NCI-H1092 treated with DMSO at 0.1 percent for 48 hours (cell line): Measurements from ENCODE around the gene CDRT4.

Experiments used
- DNase-seq: peaks from one replicate; lab custom pipeline; 2025; lab: John Stamatoyannopoulos, UW

Gene CDRT4

GRCh38 chr17:15492791-15493692 is 25.6 kb upstream of the CDRT4 start:
- DNase-seq: no peak

- DNase-seq: no peak
Observed at GRCh38 chr17:15492186-15492585, 24.8 kb upstream of the CDRT4 start.

GRCh38 chr17:15490634-15491261 is 23.3 kb upstream of the CDRT4 start:
- no peak for DNase-seq

GRCh38 chr17:15488557-15488956 is 21.1 kb upstream of the CDRT4 start:
- no peak for DNase-seq

- no peak for DNase-seq
Observed at GRCh38 chr17:15485045-15485444, 17.6 kb upstream of the CDRT4 start.

GRCh38 chr17:15483431-15483830 is 16.0 kb upstream of the CDRT4 start:
- DNase-seq: no peak

GRCh38 chr17:15482476-15482875 is 15.1 kb upstream of the CDRT4 start:
- no peak for DNase-seq

- no peak for DNase-seq
Observed at GRCh38 chr17:15481481-15481880, 14.1 kb upstream of the CDRT4 start.

GRCh38 chr17:15480204-15480603 is 12.8 kb upstream of the CDRT4 start:
- DNase-seq: no peak

GRCh38 chr17:15479703-15480102 is 12.3 kb upstream of the CDRT4 start:
- no peak for DNase-seq

GRCh38 chr17:15478845-15479244 is 11.4 kb upstream of the CDRT4 start:
- no peak for DNase-seq

GRCh38 chr17:15475631-15476354 is 8.4 kb upstream of the CDRT4 start:
- DNase-seq: no peak

- DNase-seq: no peak
Observed at GRCh38 chr17:15472891-15473290, 5.5 kb upstream of the CDRT4 start.

- no peak for DNase-seq
Observed at GRCh38 chr17:15470536-15470935, 3.1 kb upstream of the CDRT4 start.

- DNase-seq: peak; percentile 60
Observed at GRCh38 chr17:15469260-15469659, 1.8 kb upstream of the CDRT4 start.

- no peak for DNase-seq
Observed at GRCh38 chr17:15468126-15468525, 705 bp upstream of the CDRT4 start.

GRCh38 chr17:15466131-15466530 is 1.3 kb downstream of the CDRT4 start:
- peak; percentile 11 for DNase-seq

- no peak for DNase-seq
Observed at GRCh38 chr17:15465045-15465701, 2.2 kb downstream of the CDRT4 start.

- DNase-seq: no peak
Observed at GRCh38 chr17:15464231-15464985, 3.0 kb downstream of the CDRT4 start.

- peak; percentile 22 for DNase-seq
Observed at GRCh38 chr17:15462976-15463772, 4.2 kb downstream of the CDRT4 start.

GRCh38 chr17:15457723-15458094 is 9.7 kb downstream of the CDRT4 start:
- no peak for DNase-seq
